ENCODE measurements around the gene METTL22.

Gene METTL22, protein sequence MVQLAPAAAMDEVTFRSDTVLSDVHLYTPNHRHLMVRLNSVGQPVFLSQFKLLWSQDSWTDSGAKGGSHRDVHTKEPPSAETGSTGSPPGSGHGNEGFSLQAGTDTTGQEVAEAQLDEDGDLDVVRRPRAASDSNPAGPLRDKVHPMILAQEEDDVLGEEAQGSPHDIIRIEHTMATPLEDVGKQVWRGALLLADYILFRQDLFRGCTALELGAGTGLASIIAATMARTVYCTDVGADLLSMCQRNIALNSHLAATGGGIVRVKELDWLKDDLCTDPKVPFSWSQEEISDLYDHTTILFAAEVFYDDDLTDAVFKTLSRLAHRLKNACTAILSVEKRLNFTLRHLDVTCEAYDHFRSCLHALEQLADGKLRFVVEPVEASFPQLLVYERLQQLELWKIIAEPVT

DNA sequence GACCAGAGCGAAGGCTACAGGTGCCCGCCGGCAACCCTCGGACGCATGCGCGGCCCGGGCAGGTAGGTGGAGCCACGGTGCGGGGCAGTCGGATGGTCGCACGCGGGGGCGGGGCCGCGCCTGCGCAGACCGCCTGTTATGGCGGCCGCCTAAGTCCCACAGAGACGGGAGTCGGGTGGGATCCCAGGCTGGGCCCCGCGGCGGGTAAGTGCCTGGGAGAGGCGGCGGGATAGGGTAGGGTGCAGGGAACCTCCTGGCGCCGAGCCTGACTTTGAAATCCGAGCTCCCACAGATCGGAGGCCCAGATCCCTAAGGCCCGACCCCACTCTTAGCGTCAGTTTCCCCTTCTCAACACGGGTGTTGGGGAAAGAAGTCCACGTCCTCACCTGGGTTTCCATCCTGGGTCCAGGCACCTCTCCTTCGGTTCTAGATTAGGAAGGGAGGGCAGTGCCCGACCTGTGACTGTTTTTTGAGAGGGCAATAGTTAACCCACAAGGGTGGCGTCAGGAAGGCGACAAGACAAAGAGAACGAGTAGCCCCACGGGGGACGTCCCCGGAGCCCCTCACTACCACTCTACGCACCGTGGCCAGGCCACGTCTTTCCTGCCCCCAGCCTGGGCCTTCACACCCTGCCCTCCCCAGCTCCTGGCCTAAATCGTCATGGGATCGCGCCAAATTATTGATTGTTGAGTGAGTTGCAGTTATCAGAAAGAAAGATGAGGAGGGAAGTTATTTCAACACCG lies at the start of gene METTL22:
METTL22 (plus strand) TSS at position 127 of the 743 bp plus-strand sequence. CDS start 3,968 bp downstream, outside the sequence.
- peak within 1 kb of the TSS; percentile 99 to 100 for H3K4me3 ChIP-seq (ENCODE audit: low read depth in 1 of 2, low read length in 2 of 2)
- peaks cover 11% of the 10 kb centered on the region for H3K36me3 ChIP-seq (ENCODE audit: insufficient read depth, low read length)
- no peaks in the 10 kb centered on the region for H3K9me3 ChIP-seq (ENCODE audit: low read length)
- H3K9ac ChIP-seq (ENCODE audit: low read length) = peak within 1 kb of the TSS; percentile 95
- H3K4me1 ChIP-seq (ENCODE audit: insufficient read depth, low read length) = peaks cover 14% of the 10 kb centered on the region
- no peaks in the 10 kb centered on the region for H3K27me3 ChIP-seq (ENCODE audit: control insufficient read depth in 1 of 2, insufficient read depth in 2 of 2, low read length in 2 of 2)
- peak within 1 kb of the TSS; percentile 81 for H3K27ac ChIP-seq (ENCODE audit: low read depth, low read length)

DNA sequence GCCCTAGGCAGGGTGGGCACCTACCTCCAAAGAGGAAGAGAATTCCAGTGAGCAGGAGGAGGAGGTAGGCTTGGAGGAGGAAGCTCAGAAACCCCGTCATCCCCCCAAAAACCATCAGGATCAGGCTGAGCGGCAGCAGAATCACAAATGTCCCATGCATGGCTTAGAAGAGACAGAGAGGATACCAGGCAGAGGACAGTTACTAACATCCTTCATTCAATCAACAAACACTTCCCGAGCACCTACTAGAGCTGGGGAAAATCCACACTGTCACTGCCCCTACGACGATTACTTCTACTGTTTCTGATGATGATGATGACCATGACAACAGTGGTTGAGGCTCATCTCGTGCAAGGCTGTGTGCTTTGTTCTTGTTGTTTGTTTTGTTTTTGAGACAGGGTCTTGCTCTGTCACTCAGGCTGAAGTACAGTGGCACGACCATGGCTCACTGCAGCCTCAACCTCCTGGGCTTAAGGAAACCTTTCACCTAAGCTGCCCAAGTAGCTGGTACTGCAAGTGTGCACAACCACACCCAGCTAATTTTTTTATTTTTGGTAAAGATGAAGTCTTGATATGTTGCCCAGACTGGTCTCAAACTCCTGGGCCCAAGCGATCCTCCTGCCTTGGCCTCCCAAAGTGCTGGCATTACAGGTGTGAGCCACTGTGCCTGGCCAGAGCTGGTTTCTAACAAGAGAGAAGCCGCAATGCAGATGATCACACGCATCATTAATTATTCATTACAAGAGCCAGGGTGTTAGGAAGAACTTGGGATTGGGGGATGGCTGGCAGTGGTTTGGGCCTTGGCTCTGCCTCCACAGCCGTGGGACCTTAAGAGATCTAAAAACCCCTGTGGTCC lies 49.2 kb upstream of the METTL22 start:
- Histone ChIP-seq H3K4me3 (ENCODE audit: low read depth in 1 of 2, low read length in 2 of 2) (no peak overlapping the region), H3K9ac (ENCODE audit: low read length) (no peak overlapping the region), H3K27ac (ENCODE audit: low read depth, low read length) (no peak overlapping the region), H3K36me3 (ENCODE audit: insufficient read depth, low read length) (no peaks in the 10 kb centered on the region), H3K4me1 (ENCODE audit: insufficient read depth, low read length) (no peaks in the 10 kb centered on the region), H3K27me3 (ENCODE audit: control insufficient read depth in 1 of 2, insufficient read depth in 2 of 2, low read length in 2 of 2) (peaks cover 8 to 19% of the 10 kb centered on the region in 2 donors), H3K9me3 (ENCODE audit: low read length) (no peaks in the 10 kb centered on the region)

DNA sequence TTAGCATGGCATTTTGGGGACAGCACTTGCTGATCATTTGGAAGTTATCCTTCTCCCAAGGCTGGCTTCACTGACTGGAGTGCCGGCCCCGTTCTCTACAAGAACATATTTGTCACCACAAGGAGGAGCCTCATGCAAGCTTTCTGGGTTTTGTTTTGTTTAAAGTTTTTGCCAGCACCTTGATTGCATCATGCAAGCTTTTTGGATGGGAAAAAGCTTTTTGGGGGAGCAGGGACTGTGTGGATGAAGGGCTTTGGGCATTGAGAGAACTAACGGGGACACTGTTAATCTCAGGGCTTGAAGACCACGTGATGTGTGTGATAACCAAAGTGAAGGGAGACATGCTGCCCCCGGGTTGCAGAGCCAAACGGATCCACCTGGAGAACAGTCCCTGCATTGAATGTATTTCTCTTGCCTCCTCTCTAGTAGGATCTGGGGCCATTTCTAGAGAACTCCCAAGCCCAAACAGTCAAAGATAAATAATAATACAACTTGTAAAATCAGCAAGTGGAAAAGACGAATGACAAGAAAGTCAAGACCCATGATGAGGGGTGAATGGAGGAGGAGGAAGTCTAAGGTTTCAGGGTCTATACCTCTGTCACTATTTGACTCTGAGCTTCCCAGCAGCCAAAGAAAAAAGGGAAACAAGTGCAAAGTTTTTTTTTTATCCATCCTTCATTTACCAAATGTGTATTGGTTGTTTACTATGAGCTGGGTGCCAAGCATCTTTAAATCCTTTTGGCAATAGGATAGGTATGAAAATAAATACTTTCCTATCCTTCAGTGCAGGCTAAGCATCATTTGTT lies 48.4 kb upstream of the METTL22 start:
- Histone ChIP-seq H3K36me3 (ENCODE audit: insufficient read depth, low read length) (no peaks in the 10 kb centered on the region), H3K9ac (ENCODE audit: low read length) (no peak overlapping the region), H3K27me3 (ENCODE audit: control insufficient read depth in 1 of 2, insufficient read depth in 2 of 2, low read length in 2 of 2) (peaks cover 7 to 19% of the 10 kb centered on the region in 2 donors), H3K27ac (ENCODE audit: low read depth, low read length) (no peak overlapping the region), H3K4me3 (ENCODE audit: low read depth in 1 of 2, low read length in 2 of 2) (no peak overlapping the region), H3K9me3 (ENCODE audit: low read length) (no peaks in the 10 kb centered on the region), H3K4me1 (ENCODE audit: insufficient read depth, low read length) (no peaks in the 10 kb centered on the region)

DNA sequence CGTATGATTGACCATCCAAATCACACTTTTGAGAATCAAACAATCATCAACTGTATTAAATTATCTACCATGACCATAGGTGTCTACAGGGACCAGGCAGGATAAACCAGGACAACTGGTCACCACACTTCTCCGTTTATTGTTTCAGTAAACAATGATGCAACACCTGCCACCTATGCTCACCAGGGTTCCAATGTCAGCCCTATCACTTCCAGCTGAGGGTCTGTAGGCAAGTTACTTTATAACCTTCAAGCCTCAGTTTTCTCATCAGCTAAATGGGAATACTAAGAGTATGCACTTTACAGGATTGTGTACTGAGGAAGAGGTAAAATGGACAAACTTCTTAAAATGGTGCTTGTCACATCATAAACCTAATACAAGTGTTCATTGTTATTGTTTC lies 46.1 kb upstream of the METTL22 start:
- Histone ChIP-seq H3K9ac (ENCODE audit: low read length) (no peak overlapping the region), H3K27ac (ENCODE audit: low read depth, low read length) (no peak overlapping the region), H3K4me3 (ENCODE audit: low read depth in 1 of 2, low read length in 2 of 2) (no peak overlapping the region), H3K36me3 (ENCODE audit: insufficient read depth, low read length) (no peaks in the 10 kb centered on the region), H3K4me1 (ENCODE audit: insufficient read depth, low read length) (no peaks in the 10 kb centered on the region), H3K27me3 (ENCODE audit: control insufficient read depth in 1 of 2, insufficient read depth in 2 of 2, low read length in 2 of 2) (peaks cover 0 to 9% of the 10 kb centered on the region in 2 donors), H3K9me3 (ENCODE audit: low read length) (no peaks in the 10 kb centered on the region)

DNA sequence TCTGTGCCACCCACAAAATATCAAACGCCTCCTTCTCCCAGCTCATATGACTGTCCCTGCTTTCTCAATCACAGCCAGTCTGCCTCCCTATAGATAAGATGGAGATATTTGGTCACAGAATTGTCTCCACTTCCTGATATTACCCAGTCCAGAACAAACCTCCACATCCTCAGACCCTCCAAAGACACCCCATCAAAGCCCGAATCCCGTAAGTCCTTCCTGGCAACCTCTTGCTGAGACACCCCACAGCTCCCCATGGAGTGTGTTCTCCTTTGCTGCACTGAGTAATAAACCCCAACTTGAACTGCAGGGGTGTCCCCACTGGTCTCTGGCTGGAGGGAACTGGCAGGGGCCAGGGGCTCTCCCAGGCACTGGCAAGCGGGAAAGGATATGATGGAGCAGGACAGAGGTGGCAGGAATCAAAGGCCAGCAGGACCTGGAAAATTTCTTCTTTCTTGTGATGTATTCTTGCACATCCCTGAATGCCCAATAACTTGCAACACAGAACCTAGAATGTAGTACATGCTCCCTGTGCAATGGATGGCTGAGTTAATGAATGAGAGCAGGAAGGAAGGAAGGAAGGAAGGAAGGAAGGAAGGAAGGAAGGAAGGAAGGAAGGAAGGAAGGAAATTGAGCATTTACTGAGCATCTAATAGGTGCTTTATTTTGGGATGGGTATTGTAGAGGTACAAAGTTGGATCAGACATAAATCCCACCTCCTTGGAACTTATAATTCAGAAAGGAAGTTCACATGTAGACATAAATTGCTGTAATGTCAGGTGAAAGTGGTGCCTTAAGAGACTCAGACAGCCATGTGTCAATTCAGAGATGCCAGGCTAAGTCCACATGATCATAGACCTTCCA lies 45.1 kb upstream of the METTL22 start:
- H3K9ac ChIP-seq (ENCODE audit: low read length) = no peak overlapping the region
- H3K36me3 ChIP-seq (ENCODE audit: insufficient read depth, low read length) = no peaks in the 10 kb centered on the region
- no peaks in the 10 kb centered on the region for H3K4me1 ChIP-seq (ENCODE audit: insufficient read depth, low read length)
- no peak overlapping the region for H3K4me3 ChIP-seq (ENCODE audit: low read depth in 1 of 2, low read length in 2 of 2)
- H3K9me3 ChIP-seq (ENCODE audit: low read length) = no peaks in the 10 kb centered on the region
- H3K27me3 ChIP-seq (ENCODE audit: control insufficient read depth in 1 of 2, insufficient read depth in 2 of 2, low read length in 2 of 2) = peaks cover 0 to 9% of the 10 kb centered on the region in 2 donors
- H3K27ac ChIP-seq (ENCODE audit: low read depth, low read length) = no peak overlapping the region

DNA sequence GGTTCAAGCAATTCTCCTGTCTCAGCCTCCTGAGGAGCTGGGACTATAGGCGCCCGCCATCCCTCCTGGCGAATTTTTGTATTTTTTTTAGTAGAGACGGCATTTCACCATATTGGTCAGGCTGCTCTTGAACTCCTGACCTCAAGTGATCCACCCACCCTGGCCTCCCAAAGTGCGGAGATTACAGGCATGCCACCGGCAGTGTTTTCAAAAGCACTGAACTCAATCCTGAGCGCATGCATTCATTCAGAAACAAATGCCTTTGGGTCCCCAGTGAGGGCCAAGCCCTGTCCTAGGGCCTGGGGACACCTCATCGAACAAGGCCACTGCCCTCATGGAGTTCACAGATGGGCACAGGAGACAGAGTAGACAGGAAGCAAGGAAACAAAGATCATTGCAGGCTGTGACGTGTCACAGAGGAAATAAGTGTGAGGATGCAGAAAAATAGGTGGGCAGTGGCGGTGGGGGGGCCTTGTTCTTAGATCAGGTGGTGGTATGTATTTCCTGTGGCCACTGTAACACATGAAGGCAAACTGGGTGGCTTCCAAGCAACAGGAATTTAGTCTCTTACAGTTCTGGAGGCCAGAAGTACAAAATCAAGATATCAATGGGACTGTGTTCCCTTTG lies 43.7 kb upstream of the METTL22 start:
- Histone ChIP-seq H3K27me3 (ENCODE audit: control insufficient read depth in 1 of 2, insufficient read depth in 2 of 2, low read length in 2 of 2) (peaks cover 0 to 9% of the 10 kb centered on the region in 2 donors), H3K9ac (ENCODE audit: low read length) (no peak overlapping the region), H3K4me3 (ENCODE audit: low read depth in 1 of 2, low read length in 2 of 2) (no peak overlapping the region), H3K9me3 (ENCODE audit: low read length) (no peaks in the 10 kb centered on the region), H3K36me3 (ENCODE audit: insufficient read depth, low read length) (no peaks in the 10 kb centered on the region), H3K27ac (ENCODE audit: low read depth, low read length) (no peak overlapping the region), H3K4me1 (ENCODE audit: insufficient read depth, low read length) (no peaks in the 10 kb centered on the region)

DNA sequence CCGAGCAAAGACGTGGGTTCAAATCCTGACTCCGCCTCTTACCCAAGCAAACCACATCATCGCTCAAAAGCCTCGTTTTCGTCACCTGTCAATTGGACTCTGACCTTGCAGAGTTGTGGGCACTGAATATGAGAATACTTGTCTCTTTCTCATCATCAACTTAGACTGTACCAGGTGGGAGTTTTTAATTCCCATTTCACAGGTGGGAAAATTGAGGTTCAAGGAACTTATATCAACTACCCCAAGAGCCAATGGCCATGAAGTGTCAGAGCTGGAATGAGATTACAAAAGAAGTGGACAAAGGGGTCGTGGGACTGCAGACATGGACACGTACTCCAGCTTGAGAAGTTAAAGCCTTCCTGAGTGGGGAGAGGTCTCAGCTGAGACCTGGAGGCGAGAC lies 41.9 kb upstream of the METTL22 start:
- H3K27ac ChIP-seq (ENCODE audit: low read depth, low read length) = no peak overlapping the region
- no peaks in the 10 kb centered on the region for H3K9me3 ChIP-seq (ENCODE audit: low read length)
- no peaks in the 10 kb centered on the region for H3K27me3 ChIP-seq (ENCODE audit: control insufficient read depth in 1 of 2, insufficient read depth in 2 of 2, low read length in 2 of 2)
- H3K4me3 ChIP-seq (ENCODE audit: low read depth in 1 of 2, low read length in 2 of 2) = no peak overlapping the region
- H3K4me1 ChIP-seq (ENCODE audit: insufficient read depth, low read length) = no peaks in the 10 kb centered on the region
- H3K36me3 ChIP-seq (ENCODE audit: insufficient read depth, low read length) = no peaks in the 10 kb centered on the region
- H3K9ac ChIP-seq (ENCODE audit: low read length) = no peak overlapping the region

DNA sequence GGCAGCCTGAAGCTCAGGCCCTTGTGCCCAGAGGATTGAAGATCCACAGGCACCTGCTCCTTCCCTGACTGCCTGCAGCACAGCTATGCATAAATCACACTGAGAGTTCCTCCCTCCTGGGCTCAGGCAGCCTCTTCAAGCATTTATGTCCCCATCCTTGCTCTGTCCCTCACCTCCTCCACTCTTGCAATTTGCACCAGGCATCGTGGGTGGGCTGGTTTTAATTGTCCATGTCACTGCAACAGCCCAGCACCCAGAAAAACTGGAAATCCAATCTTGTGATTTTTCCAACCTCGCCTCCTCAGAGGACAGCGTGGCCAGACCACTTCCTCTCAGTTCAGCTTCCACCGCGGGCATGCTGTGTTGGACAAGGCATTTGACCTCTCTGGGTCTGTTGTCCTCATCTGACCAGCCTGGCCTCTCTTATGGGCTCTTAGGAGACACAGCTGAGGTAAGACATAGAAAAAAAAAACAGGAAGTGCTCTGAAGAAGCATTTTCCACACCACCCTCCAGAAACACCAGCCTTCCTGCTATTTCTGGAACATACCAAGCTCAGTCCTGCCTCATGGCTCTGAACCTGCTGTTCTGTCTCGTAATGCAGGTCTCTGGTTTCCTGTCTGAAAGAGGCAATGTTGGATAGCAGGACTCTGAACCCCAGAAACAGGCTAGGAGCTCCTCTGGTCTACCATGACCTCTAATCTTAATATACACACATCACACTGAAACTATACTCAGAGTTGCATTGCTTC lies 39.5 kb upstream of the METTL22 start:
- Histone ChIP-seq H3K4me1 (ENCODE audit: insufficient read depth, low read length) (no peaks in the 10 kb centered on the region), H3K36me3 (ENCODE audit: insufficient read depth, low read length) (no peaks in the 10 kb centered on the region), H3K4me3 (ENCODE audit: low read depth in 1 of 2, low read length in 2 of 2) (no peak overlapping the region), H3K27me3 (ENCODE audit: control insufficient read depth in 1 of 2, insufficient read depth in 2 of 2, low read length in 2 of 2) (no peaks in the 10 kb centered on the region), H3K27ac (ENCODE audit: low read depth, low read length) (no peak overlapping the region), H3K9ac (ENCODE audit: low read length) (no peak overlapping the region), H3K9me3 (ENCODE audit: low read length) (no peaks in the 10 kb centered on the region)

DNA sequence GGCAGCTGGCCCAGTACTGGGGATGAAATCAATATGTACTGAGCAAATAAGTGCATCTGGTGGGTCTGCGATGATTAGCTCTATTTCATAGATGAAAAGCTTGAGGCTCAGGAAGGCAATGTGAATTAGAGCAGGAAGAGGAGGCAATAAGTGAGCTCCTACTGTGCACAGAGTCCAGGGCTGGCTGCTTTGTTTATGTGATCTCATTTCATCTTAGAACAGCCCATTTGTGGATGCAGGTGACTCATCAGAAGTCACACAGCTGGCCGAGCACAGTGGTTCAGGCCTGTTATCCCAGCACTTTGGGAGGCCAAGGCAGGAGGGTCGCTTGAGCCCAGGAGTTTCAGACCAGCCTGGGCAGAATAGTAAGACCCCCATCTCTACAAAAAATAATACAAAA lies 38.3 kb upstream of the METTL22 start:
- no peaks in the 10 kb centered on the region for H3K36me3 ChIP-seq (ENCODE audit: insufficient read depth, low read length)
- no peak overlapping the region for H3K27ac ChIP-seq (ENCODE audit: low read depth, low read length)
- no peak overlapping the region for H3K4me3 ChIP-seq (ENCODE audit: low read depth in 1 of 2, low read length in 2 of 2)
- no peak overlapping the region for H3K9ac ChIP-seq (ENCODE audit: low read length)
- H3K4me1 ChIP-seq (ENCODE audit: insufficient read depth, low read length) = no peaks in the 10 kb centered on the region
- H3K27me3 ChIP-seq (ENCODE audit: control insufficient read depth in 1 of 2, insufficient read depth in 2 of 2, low read length in 2 of 2) = no peaks in the 10 kb centered on the region
- H3K9me3 ChIP-seq (ENCODE audit: low read length) = no peaks in the 10 kb centered on the region

All from muscle layer of colon (tissue), 2 donors.